Activated CD4-positive, alpha-beta T cell treated with anti-CD3 and anti-CD28 coated beads, Interleukin-10, Interleukin-2, amounts not matched to agents 100 ng/mL and 50 ng/mL, durations not matched to agents 16 hours and 8 hours (primary cell): Measurements from ENCODE around the gene FRAS1.

Experiments
- DNase-seq: peaks from one replicate; pipeline ENCODE4 v3.0.0-alpha.2; 2020

FRAS1 gene

DNA sequence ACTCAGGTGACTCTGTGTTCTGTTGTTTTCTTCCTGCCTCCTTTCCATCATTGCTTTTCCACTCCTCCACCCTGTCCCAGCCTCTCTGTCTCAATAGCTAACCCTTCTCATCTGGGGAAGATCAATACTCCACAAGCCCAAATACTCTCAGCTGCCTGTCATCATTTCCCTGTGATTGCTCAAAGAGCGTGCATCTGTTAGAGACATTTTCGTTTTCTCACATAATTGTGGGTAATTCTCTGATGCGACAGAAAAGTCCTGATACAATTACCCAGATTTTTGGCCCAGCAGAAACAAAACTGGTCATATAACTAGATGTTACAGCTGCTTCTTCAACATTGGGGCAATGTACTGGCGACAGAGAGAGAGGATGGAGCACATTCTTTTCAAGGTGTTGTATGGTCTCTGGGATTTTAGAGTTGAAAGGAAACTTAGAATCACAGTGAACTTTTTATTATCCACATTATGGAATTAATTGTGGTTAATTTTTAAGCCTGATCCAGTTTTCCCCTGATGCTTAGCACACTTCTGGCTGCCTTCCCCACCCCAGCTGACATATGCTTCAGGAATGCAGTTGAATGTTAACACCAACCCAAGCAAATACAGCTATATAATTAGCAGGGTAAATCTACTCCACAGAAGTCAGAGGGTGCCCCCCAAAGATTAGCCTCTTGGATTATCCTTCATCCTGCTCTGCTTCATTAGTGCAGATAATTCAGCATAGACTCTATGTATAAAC lies 323.0 kb downstream of the FRAS1 start:
- DNase-seq, result no peak

DNA sequence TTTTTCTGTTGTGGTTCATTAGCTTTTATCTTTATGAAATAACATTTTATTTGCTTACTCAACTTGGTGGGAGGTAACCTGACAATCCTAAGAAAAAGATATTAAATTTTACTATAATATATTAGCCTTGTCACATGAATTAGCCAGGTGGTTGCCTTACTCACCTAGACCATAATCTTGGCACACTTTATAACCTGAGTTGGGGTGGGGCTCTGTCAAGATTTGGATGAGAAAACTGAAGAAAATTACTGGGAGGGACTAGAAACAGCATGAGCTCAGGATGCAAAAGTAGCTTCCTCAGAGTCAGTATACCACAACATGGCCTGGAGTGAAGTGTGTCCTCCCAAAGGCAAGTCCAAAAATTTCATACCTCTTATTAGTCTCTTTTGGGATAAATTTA lies 329.6 kb downstream of the FRAS1 start:
- no peak for DNase-seq

DNA sequence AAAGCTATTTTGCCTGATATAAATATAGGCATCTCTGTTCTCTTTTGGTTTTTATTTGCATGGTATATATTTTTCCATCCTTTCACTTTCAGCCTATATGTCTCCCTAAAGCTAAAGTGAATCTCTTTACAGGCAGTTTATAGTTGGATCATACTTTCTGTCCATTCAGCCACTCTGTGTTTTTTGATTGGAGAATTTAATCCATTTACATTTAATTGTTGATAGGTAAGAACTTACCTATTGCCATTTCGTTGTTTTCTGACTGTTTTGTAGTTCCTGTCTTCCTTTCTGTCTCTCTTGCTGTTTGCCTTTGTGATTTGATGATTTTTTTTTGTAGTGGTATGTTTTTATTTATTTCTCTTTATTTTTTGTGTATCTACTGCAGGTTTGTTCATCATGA lies 338.5 kb downstream of the FRAS1 start:
- DNase-seq, result no peak

DNA sequence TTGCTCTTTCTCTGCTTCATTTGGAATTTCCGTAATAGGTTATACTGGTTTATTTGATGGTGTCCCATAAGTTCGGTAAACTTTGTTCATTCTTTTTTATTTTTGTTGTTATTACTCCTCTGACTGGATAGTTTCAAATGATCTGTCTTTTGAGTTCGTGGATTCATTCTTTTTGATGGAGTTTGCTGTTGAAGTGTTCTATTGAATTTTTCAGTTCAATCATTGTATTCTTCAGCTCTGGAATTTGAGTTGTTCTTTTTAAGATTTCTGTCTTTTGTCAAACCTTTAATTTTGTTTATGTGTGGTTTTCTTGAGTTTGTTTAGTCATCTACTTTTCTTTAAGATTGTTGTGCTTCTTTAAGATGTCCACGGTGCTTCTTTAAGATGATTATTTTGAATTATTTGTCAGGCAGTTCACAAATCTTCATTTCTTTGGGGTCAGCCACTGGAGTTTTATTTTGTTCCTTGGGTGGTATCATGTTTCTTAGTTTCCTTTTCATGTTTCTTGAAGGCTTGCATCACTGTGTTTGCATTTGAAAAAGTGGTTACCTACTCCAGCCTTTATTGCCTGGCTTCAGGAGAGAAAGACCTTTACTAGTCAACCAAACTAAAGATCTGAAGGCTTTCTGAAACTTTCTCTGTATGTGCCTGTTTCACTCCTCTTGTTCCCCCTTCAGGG lies 339.6 kb downstream of the FRAS1 start:
- no peak for DNase-seq

DNA sequence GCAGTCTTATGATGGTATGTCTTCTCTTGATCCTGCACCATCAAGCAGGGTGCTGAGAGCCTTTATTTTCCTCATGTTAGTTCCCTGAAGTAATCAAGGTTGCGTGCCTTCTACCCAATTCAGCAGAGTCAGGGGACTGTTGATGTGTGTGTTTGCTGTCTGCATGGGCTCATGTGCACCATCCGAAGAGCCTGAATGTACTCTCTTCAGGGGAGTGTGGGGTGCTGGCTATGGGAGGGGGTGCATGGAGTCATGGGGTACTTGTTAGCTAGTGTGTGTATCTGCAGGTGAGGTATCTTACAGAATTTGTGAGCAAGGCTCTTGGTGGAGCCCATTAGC lies 340.1 kb downstream of the FRAS1 start:
- no peak for DNase-seq

DNA sequence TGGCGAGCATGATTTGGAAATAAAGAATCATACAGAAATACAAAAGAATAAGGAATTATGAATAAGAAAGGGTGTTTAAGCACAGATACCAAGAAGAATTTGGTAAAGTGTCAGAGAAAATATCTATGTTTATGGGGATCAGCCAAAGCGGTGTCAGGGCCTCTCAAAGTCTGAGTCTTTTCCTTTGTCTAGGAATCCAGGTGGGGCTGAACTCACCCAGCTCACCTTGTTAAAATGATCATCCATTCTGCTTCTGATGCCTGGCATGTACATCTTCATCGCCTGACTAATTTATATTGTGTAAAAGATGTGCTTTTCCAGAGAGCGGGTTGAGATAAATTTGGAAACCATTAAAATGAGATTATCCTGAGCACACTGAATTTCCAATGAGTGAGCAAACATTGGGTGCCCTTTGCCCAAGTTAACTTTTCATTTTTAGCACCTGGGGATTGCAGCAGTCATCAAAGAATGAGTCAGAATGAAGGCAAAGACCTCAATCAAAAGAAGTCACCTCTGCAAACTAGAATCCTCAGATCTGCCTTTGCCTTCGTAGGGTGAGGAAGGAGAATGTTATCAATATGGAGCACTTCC lies 352.6 kb downstream of the FRAS1 start:
- DNase-seq, result no peak

DNA sequence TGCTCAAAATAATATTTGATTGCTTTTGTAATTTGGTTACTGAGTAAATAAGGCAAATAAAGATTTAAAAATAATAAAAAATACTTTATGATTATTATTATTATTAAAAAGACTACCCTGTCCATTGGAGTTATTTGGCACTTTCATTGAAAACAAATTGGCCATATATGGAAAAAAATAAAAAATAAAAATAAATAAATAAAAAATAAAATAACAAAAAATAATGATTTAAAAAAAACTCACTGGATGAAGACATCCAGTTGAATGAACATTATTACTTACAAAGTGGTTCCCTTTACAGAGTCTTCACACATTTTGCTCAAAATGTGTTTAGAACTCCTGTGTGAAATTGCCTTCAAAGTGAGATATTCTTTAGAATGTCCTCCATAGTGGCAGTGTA lies 353.1 kb downstream of the FRAS1 start:
- DNase-seq, result no peak

DNA sequence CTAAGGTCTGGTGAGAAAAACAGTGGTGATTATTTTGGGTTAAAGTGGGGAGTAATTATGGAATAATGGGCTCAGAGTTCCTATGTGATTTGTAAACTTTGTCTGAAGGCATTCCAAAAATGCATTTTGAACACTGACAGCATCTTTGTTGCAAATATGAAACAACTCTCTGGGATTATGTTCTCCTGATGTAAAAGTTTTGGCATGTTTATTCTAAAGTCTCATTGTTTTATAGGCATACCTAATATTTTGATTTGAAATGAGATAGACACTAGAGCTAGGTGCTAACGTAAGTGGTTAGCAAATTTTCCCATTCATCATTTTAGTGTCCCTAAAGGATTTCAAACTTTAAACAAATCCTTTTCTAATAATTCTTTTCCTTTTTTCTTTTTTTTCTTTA lies 353.6 kb downstream of the FRAS1 start:
- DNase-seq, result no peak

DNA sequence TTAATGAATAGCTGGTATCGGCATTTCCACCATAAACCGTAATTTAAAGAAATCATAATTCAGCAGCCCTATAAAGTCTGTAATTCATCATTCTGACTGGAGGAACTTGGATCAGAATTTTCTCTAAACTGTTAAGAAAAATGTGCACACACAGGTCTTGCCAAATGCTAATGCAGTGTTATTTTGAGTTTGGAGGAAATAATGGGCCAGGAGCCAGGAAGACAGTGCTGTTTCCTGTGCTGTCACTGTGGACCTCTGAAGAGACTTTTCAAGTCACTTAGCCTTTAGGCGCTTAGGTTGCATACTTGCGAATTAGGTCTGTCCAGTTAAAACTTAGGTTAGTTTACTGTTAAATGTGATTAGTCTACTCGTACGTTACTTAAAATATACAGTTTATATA lies 357.0 kb downstream of the FRAS1 start:
- DNase-seq, result no peak

DNA sequence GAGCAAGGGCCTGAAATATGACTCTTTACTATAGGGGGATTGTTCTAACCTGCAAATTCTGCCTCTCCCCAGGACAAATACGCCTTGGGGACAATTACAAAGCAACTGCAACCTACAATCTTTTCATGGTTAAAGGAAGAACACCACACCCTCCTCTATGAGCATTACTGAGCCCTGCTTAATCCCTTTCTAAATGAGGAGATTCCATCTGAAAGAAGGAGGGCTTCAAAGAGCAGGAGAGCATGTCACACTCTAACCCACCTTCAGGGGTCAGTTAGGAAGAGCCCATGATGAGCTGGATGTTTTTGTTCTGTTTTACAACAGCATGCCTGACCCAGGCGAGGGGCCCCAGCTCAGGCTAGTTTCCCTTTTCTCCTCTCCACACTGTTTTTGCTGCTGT lies 360.5 kb downstream of the FRAS1 start:
- DNase-seq, result no peak

DNA sequence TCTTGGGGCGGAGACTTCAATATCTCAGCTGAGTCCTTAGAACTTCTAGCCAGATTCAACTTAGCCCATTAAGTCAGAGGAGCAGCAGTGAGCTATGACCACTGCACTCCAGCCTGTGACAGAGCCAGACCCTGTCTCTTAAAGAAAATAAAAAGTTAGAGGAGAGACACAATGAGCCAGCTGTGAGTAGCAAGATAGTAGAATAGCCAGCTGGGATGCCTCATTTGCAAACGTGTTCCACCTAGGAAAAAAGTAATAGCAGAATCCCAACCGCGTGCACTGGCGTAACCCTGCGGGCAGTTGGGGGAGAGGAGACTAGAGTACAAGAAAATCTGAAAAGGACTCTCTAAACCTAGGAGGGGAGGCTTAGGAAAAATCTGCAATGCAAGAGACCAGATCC lies 361.3 kb downstream of the FRAS1 start:
- no peak for DNase-seq

DNA sequence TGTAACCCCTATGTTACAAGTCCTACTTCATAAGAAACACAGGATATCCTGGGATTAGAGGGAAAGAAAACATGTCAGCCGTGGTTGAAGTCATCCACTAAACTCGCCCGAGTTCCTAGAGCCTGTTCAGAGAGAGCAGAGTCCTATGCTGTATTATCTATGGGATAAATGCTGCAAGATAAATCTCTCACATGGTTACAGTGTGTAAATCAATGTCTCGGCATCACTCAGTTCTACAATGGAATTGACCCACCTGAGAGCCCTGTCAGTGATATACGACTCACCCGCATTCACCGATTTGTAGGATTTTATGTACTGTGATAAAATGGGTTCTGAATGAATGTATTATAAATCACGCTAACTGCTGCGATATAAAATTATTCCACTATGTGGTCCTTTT lies 366.7 kb downstream of the FRAS1 start:
- no peak for DNase-seq

DNA sequence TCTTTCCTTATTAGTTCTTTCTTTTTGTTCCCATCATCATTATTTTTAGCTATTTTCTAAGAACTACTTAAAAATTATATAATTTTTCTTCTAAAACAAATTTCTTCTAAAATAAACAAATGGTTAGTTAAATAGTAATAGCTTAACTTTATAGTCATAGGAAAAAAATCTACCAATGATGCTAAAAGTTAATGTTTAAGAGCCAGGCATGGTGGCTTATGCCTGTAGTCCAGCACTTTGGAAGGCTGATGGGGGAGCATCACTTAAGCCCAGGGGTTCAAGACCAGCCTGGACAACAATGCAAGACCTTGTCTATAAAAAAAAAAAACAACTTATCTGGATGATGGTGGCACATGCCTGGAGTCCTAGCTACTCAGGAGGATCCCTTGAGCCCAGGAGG lies 367.3 kb downstream of the FRAS1 start:
- DNase-seq, result no peak

DNA sequence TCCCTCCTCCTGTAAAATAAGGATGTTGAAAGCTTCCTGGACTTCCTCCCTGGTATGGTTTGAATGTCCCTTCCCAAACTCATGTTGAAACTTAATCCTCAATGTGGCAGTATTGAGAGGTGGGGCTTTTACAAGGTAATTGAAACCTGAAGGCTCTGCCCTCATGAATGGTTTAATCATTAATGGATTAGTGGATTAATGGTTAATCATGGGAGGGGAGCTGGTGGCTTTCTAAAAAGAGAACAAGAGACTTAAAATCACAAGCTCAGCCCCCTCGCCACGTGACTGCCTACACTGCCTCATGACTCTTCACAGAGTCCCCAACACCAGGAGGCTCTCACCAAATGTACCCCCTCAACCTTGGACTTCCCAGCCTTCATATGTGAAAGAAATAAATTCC lies 369.8 kb downstream of the FRAS1 start:
- no peak for DNase-seq

DNA sequence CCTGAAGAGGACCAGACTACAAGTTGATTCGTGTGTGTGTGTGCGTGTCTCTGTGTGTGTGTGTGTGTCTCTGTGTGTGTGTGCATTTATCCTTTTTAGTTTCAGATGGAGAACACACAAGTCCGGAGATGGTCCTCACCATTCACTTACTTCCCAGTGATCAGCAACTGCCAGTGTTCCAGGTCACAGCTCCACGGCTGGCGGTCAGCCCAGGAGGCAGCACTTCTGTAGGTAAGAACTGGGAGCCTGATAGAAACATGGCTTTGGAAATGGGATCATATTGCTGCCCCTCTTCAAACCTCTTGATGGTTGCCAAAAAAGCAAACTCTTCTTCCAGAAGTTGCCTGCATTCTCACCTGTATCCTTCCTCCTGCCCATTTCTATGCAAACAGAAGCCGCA lies 371.9 kb downstream of the FRAS1 start:
- DNase-seq, result no peak

DNA sequence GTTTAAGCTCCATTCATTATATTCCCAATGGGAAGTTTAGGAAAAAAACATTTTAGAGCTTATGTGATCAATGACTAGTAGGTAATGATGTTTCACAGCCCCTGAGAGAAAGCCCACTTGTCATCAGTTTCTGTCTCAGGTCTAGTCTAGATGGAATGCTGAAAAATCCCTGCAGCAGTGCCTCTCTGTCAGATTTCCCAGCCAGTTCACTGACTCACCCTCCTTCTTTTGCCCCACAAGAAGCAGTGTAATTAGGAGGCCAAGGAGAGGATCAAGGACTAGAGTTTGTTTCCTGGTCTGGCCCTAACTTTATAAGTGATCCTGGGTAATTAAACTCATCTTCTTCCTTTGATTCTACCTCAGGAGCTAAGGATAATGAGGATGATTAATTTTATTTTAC lies 375.8 kb downstream of the FRAS1 start:
- DNase-seq, result no peak

DNA sequence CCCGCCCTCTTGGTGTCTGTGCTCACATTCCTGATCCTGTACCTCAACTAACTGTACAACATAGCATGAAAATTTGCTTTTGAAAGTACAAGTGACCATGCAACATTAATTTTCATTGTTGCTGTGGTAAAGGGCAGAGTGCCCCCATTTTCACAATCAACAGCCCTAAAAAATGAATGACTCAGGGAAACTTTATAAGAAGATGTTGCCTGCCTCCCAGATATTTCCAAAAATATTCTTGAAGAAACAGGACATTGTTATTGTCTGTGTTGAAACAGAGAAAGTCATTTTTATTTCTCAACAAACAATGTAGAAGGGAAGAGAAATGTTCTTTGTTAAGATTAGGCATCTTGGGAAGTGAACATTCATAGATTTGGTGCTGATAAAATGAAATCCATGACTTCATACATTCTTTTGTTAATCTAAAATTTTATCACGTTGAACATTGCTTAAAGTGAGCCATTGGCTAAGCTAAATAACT lies 380.5 kb downstream of the FRAS1 start:
- no peak for DNase-seq

DNA sequence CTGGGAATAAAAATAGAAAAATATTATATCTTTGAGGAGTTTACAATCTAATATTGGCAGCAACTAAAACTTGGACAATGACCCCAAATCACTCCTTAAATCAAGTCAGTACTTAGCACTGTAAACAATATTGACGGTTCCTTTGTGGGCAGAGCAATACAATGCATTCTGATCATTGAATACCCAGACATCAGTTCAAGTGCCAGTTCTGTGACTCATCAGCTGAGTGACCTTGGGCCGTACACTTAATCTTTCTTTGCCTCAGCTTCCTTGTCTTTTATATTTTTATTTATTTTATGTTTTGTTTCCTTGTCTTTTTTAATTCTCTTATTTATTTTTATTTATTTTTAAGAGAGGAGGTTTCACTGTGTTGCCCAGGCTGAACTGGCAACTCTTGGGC lies 382.2 kb downstream of the FRAS1 start:
- DNase-seq, result no peak

DNA sequence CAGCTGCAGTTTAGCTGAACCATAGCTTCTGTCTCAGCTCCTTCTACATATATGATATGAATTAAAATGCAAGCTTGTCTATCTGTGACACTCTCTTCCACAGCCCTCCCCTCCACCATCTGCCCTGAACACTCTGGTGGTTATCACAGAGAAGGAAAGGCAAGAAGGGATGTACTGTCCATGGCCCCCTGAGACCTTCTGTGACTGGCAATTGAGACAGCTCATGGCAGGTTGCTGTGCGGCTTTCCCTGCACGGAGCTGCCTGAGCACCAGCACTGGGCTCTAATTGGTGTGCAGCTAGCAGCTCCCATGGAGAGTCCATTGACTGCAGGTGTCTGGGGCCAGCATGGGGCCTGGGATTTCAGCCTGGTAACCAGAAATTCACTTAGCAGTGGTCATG lies 384.6 kb downstream of the FRAS1 start:
- no peak for DNase-seq

DNA sequence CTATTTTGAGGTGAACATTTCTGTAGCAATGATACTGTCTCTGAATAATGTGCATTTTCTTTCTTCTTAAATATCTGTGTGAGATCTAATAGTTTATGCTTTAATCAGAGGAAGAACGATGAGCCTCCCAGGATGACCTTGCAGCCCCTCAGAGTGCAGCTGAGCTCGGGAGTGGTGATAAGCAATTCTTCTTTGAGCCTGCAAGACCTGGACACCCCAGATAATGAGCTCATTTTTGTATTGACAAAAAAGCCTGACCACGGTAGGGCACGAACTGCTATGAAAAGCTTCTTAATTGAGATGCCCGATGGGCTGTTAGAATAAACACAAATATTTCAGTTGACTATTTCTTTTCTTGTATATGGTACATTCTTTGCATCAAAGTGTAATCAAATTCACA lies 389.5 kb downstream of the FRAS1 start:
- DNase-seq, result no peak

DNA sequence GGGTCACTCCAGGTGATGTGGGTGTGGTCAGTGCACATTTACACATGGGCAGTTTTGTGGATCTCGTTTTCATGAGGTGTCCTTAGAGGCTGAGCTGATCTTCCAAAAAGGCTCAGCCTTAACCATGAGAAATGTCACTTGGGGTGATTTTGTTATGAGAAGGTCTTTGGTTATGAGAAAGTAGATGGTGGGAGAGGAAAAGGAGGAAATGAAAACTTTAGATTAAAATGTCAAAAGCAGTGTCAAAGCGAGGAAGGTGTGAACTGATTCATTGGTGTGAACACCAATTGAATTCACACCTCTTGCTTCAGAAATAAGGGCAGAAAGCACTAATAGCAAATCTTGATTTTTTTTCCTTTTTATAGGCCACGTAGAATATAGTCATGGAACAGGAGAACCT lies 394.3 kb downstream of the FRAS1 start:
- no peak for DNase-seq

DNA sequence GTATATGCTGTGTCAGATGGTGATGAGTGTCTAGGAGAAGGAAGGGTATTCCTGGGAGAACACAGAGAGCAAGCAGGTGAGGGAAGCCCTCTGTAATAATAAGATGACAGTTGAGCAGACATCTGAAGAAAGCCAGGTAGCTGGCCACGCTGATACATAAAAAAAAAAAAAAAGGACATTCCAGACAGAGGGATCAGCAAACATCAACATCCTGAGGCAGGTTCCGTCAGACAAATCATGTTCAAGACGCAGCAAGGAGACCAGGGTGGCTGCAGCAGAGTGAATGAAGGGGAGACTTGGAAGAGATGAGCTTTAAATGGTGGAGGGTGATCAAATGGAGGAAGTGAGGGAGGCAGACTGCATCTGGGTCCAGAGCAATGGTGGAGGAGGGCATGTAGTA lies 396.9 kb downstream of the FRAS1 start:
- DNase-seq, result no peak

DNA sequence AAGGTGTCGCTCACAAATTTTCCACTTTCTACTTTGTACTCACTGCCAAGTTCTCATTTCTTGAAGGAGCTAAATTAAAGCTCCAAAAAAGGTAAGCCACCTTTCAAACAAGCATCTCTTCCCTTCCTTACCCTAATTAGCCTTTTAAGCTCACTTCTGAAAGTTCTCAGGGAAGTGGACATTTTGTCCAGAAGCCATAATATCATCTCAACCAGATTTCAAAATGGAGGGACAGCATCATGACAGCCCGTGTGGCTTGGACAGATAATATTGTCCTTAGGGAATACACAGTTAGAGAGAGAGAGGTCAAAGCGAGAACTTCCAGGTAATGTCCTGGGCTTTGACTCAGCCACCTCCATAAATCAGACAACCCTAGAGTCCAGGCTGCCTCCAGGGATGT lies 400.6 kb downstream of the FRAS1 start:
- no peak for DNase-seq

DNA sequence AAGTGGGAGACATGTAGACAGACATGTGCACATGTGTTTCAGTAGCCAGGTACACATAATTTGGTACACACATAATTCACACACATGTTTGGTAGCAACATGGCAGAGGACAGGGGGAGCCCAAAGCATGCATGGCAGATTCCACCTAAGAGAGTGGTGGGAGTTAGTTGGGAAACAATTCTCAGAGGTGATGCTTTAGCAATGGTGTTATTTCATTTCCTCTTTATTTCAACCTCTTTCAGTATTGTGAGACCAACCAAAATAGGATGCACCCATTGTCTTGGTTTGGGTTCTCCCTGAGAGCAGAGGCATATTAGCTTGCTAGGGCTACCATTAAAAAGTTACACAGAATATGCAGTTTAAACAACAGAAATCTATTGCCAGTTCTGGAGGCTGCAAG lies 402.2 kb downstream of the FRAS1 start:
- no peak for DNase-seq

DNA sequence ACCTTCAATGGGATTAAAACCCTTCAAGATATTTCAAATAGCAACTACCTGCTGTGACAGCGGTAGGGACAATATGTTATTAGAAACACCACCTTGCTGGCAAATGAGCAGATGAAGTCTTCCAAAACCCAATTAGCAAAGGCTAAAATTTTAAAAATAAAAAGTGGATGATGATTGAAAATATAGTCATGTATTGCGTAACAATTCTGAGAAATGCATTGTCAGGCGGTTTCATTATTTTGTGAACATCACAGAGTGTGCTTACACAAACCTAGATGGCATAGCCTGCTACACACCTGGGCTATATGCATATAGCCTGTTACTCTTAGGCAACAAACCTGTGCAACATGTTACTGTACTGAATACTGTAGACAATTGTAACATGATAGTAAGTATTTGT lies 403.2 kb downstream of the FRAS1 start:
- no peak for DNase-seq
